ENCODE data around the gene HLCS.

The HLCS gene

DNA sequence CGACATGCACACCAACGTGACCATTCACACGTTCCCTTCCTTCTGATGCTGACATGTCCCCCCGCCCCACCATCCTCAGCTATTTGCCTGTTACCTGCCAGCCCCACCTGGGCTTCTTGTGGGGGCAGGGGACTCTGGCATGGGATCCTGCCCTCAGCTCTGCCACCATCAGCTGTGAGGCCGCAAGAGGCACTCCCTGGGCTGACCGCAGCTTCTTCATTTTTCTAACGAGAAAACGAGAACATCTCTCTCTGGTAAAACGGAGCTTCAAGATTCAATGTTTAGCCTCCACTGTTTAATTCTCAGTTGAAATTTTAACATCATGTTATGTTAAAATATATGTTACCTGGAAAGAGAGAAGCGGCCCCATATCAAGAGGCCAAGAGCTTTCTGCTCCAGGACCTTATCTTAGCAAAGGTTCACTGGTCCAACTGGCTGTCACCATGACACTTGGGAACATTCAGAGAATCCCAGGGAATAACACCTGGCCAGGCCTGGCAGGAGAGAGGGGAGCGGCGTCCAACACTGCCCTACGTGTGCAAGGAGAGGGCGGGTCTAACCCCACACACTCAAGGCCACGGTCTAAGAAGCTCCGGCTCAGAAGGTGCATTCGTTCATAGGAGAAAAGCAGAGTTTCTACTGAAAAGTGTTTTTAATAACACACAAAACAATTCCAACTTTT lies 51.3 kb downstream of the HLCS start:
- DNase-seq (ENCODE audit: low read depth), result no peak

DNA sequence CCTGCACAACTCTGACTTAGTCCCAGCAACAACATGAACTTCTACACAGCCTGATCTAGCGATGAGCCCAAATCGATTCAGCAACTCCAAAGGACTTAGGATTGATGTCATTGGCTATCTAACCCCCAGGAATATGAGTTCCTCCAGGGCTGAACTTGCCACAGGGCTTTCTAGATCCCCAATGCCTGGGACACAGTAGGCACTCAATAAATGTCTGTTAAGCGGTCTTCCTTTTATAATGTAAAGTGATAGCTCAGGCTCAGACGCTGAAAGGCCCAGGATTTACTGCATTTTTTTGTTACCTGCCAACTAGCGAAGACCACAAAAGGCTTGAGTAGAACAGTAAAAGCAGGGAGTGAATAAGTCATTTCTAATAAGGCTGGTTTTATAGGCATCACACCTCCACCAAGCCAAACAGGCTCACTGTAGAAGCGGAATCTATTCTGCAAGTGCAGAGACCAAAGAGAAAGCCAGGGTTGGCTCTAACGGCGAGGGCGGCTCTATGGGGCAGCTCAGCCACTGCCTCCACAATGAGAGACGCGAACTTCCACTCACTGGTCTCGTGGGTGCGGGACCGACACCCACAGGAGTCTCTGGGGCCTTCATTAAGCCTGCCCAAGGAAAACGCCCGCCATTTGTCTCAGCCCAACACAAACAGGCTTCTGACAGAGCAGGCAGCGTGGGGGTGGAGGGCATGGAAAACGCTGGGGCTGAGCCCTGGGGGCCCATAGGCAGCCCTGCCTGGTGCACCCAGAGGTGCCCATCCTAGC lies 52.0 kb downstream of the HLCS start:
- no peak for DNase-seq (ENCODE audit: low read depth)

- DNase-seq (ENCODE audit: low read depth), result no peak
These were observed 53.0 kb downstream of the HLCS start for GRCh38 chr21:36913247-36914169.

- DNase-seq (ENCODE audit: low read depth), result no peak
These were observed 55.7 kb downstream of the HLCS start for GRCh38 chr21:36910581-36911307.

DNA sequence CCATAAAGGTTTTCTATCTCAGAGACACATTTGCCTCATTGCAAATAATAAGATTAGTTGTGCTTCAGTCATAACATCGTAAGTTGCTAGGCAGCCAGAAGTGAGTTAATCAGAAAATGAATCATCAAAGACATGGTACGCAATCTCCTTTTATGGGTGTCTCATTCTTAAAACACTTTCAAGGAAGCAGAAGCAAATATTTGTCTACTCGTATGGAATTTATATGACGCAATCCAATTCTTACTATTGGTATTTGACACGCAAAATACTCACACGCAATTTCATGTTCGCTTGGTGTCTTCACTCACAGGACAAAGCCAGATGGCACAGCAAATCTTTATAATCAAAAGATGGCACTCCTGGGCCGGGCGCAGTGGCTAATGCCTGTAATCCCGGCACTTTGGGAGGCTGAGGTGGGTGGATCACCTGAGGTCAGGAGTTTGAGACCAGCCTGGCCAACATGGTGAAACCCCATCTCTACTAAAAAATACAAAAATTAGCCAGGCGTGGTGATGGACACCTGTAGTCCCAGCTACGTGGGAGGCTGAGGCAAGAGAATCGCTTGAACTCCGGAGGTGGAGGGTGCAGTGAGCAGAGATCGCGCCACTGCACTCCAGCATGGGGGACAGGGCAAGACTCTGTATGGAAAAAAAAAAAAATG lies 56.4 kb downstream of the HLCS start:
- no peak for DNase-seq (ENCODE audit: low read depth)

- no peak for DNase-seq (ENCODE audit: low read depth)
These were observed 57.0 kb downstream of the HLCS start for GRCh38 chr21:36909423-36909822.

DNA sequence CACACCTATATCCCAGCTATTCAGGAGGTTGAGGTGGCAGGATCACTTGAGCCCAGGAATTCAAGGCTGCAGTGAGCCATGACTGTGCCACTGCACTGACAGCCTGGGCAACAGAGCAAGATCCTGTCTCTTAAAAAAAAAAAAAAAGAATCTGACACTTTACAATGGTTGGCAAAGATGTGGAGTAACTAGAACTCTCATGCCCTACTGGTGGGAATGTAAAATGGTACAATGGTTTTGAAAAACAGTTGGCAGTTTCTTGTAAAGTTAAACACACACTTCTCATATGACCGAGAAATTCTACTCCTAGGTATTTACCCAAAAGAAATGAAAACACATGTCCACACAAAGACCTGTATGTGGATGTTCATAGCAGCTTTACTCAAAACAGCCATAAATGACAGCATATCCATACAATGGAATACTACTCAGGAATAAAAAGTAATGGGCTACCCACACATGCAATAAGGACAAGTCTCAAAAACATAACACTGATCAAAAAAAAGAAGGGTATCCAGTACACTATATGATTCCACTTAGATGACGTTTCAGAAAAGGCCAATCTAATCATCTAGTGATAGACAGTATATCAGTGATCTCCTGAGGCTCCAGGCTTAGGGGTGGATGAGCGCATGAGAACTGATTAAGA lies 58.1 kb downstream of the HLCS start:
- DNase-seq (ENCODE audit: low read depth), result no peak

GRCh38 chr21:36904093-36904666 lies 62.3 kb downstream of the HLCS start:
- DNase-seq (ENCODE audit: low read depth), result no peak

GRCh38 chr21:36902793-36903192 lies 63.7 kb downstream of the HLCS start:
- no peak for DNase-seq (ENCODE audit: low read depth)

DNA sequence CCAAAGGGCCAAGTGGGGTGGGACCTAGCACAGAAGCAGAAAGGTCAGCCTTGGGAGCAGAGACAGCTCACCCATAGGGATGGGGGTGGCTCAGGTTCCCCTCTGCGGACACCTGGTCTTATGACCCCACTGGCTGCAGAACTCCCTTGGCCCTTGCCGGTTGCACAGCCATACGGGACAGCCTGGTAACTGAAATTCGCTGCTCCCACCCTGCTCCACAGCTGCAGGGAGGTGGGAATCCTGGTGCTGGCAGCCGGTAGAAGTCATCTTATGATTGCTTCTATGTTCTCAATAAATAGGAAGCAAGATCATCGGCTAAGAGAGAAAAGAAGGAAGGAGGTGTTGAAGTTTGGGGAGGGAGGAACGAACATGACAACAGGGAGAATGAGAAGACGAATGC lies 64.1 kb downstream of the HLCS start:
- no peak for DNase-seq (ENCODE audit: low read depth)

- DNase-seq (ENCODE audit: low read depth), result no peak
These were observed 64.9 kb downstream of the HLCS start for GRCh38 chr21:36901575-36901974.

DNA sequence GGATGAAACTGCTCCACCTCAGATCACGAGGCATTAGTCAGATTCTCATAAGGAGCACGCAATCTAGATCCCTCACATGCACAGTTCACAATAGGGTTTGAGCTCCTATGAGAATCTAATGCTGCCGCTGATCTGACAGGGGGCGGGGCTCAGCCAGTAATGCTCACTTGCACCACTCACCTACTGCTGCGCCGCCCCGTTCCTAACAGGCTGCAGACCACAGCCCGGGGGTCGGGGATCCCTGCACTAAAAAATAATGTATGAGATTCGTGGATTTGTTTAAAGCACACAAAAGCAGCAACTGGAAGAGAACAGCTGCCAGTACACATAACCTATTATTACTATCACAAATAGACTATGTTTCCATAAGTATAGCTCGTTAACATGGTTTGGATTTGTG lies 72.9 kb downstream of the HLCS start:
- no peak for DNase-seq (ENCODE audit: low read depth)

- DNase-seq (ENCODE audit: low read depth), result no peak
These were observed 74.3 kb downstream of the HLCS start for GRCh38 chr21:36892201-36892600.

GRCh38 chr21:36891692-36892091 lies 74.8 kb downstream of the HLCS start:
- DNase-seq (ENCODE audit: low read depth), result no peak

DNA sequence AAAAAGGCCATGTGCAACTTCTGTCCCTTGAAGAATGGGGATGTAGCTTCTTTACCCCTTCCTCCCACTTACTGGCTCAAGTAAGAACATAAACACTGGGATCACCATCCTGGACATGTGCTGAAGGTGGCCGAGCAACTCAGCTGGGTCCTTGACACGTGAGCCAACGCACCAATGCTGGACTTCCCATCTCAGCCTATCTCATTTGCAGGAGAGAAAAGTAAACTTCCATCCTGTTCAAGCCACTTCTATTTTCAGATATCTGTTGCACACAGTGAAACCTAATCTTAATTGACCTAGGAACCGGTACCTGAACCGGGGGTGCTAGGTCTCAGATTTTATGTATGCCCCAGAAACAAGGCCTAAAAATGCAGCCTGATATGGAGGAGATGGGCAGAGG lies 75.3 kb downstream of the HLCS start:
- DNase-seq (ENCODE audit: low read depth), result no peak

DNA sequence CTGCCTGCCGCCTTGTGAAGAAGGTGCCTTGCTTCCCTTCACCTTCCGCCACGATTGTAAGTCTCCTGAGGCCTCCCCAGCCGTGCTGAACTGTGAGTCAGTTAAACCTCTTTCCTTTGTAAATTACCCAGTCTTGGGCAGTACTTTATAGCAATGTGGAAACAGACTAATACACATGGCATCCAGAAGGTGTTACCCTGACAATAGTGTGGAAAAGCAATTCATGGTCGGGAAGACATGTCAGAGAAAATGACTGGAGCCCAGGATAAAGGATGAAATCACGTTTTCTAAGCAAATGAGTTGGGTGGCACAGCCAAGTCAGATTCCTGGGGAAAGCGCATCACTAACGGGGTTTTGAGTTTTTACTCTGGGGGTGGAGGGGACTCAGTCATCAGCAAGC lies 76.4 kb downstream of the HLCS start:
- DNase-seq (ENCODE audit: low read depth), result no peak

DNA sequence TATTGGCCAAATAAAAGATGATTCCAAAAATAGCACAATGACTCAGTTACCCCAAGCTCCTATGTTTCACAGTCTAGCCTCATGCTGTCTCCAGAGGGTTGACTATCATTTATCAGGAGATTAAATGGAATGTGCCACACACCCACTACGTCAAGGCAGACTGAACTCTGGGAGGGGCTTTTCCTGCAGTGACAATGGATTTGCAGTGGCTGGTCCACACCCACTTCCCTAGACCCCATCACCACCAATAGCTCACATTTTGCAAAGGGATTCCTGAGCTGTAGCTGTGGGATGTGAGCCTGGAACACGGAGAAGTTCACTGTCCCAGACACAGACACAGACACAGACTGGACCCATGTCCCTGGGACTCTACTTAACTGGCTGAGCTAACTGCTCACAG lies 77.1 kb downstream of the HLCS start:
- no peak for DNase-seq (ENCODE audit: low read depth)

DNA sequence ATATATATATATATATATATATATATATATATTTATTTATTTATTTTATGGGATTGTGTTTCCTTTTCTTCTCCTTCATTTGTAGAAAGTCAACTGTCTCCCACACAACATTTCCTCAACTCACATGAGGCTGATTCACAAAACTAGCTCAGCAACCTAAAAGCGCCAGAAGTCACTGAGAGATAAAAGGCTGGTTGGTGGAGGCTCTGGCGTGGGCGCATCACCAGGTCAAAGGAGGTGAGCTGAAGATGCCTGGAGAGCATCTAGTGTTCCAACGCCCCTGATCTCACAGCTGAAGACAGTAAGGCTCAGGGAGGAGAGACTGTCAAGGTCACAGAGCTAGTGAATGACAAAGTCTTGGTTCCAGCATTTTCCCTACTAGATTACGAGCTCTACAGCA lies 78.0 kb downstream of the HLCS start:
- DNase-seq (ENCODE audit: low read depth), result no peak

DNA sequence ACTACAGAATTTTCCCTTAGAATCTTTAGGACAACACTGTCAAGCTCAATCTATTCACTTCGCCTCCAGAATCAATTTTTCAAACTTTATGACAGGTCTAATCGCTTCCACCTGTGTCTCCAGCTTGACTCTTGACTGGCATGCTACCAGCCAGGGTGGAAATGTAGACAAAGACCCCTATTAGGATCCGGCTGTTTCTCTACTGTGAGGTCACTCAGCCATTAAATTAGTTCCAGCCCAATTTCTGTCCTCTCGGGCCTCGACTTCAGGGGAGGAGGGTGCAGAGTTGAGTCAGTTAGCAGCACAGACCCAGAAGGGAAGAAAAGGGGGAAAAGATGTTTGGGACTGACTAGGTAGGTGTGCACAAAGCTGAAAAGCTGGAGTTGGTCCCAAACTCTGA lies 78.5 kb downstream of the HLCS start:
- DNase-seq (ENCODE audit: low read depth), result no peak
